SH-SY5Y (cell line): ENCODE data around the gene KCNJ15.

Source experiments
- GATA2 ChIP-seq: IDR thresholded peaks from 2 replicates; pipeline ENCODE4 v1.6.1; 2011; ENCODE audit warnings: mild to moderate bottlenecking, low read depth, low read length
- GATA3 ChIP-seq: IDR thresholded peaks from 2 replicates; pipeline ENCODE4 v1.6.1; 2011; ENCODE audit warnings: low read depth, mild to moderate bottlenecking, low read length, moderate library complexity

Gene KCNJ15

GRCh38 chr21:38239672-38240071, 17.1 kb upstream of the KCNJ15 start:
- TF ChIP-seq GATA2: no peak
- TF ChIP-seq GATA3: no peak

- no peak for TF ChIP-seq GATA3
- TF ChIP-seq GATA2: no peak
Observed at GRCh38 chr21:38240129-38240528, 16.7 kb upstream of the KCNJ15 start.

- no peak for TF ChIP-seq GATA3
- TF ChIP-seq GATA2: no peak
Observed at GRCh38 chr21:38241029-38241740, 15.6 kb upstream of the KCNJ15 start.

- TF ChIP-seq GATA2 (no peak), GATA3 (no peak)
Observed at GRCh38 chr21:38242061-38242460, 14.7 kb upstream of the KCNJ15 start.

- TF ChIP-seq GATA3: no peak
- TF ChIP-seq GATA2: no peak
Observed at GRCh38 chr21:38243732-38244406, 12.9 kb upstream of the KCNJ15 start.

- no peak for TF ChIP-seq GATA3
- no peak for TF ChIP-seq GATA2
Observed at GRCh38 chr21:38244407-38244787, 12.4 kb upstream of the KCNJ15 start.

- TF ChIP-seq GATA2 (no peak), GATA3 (no peak)
Observed at GRCh38 chr21:38244885-38245869, 11.6 kb upstream of the KCNJ15 start.

- TF ChIP-seq GATA3: no peak
- TF ChIP-seq GATA2: no peak
Observed at GRCh38 chr21:38246511-38246910, 10.3 kb upstream of the KCNJ15 start.

GRCh38 chr21:38247738-38248510, 8.9 kb upstream of the KCNJ15 start:
- TF ChIP-seq GATA2 (no peak), GATA3 (no peak)

- TF ChIP-seq GATA2 (no peak), GATA3 (no peak)
Observed at GRCh38 chr21:38249256-38249655, 7.5 kb upstream of the KCNJ15 start.

- TF ChIP-seq GATA3: no peak
- no peak for TF ChIP-seq GATA2
Observed at GRCh38 chr21:38249696-38250278, 7.0 kb upstream of the KCNJ15 start.

- TF ChIP-seq GATA2 (no peak), GATA3 (no peak)
Observed at GRCh38 chr21:38250991-38251418, 5.8 kb upstream of the KCNJ15 start.

GRCh38 chr21:38254970-38255369, 1.8 kb upstream of the KCNJ15 start:
- TF ChIP-seq GATA2 (no peak), GATA3 (no peak)
